Right ventricle myocardium inferior (tissue), 1 donor: ENCODE data around the gene PNRC2. TPM values are rescaled to one million over a fixed set of nuclear protein-coding genes. Genes with fewer than 3 reads are reported as not detected.
"Not testable (repeated sequence)": the region's sequence is repeated elsewhere in the genome, so short reads cannot be mapped to it uniquely, and the experiment has no call there.

ENCODE experiments used
- ATAC-seq: fragments of 200-7000 bp; cut with Tn5 transposase; one replicate; pipeline ENCODE4 v1.9.1; 2020; ENCODE audit warnings: mild to moderate bottlenecking, moderate library complexity
- DNase-seq: peaks from one replicate; pipeline ENCODE4 v3.0.0; 2021; ENCODE audit errors: missing footprints
- intact Hi-C: fragments of 100-400 bp; cut with DNase I; formaldehyde crosslinking; loops from one replicate; pipeline ENCODE4 v1.11.0; 2022
- total RNA-seq: library from RNA; stranded (reverse); fragmentation: NEBNext Ultra II Directional; extraction: Animal tissue kit (Norgen Biotek cat#: 25700); gene quantifications from one replicate; pipeline ENCODE4 v1.2.1, GENCODE V29; 2021
- donor health status: DM: no; HTN: yes; CAD: no; lungs with severe emphysema.

Gene PNRC2
- total RNA-seq, 1 donor from 2014 or later, result 85.8 TPM

DNA sequence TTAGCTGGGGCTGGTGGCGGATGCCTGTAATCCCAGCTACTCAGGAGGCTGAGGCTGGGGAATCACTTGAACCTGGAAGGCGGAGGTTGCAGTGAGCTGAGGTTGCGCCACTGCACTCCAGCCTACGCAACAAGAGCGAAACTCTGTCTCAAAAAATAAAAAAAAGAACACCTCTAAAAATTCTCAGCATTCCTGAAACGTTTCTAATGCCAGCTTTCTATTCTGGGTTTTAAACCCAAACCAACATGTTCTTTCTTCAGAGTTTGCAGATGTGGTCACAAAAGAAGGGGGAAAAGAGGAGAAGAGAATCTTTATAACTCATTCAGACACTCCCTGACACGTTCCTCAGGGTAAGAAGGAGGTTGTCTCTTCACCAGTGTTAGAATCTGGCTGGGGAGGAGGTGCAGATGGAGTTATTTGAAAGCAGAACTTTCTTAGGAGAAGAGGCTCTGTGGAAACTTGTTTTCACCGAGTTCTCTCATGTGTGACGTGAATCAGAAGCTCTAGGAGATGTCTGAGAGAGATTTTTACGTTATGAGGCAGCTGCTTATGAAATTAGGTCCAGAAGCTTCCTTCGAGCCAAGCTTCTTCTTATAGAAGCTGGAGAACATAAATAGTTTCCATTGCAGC, 28.7 kb upstream of the PNRC2 start:
- no peak for DNase-seq
- intact Hi-C loops, result no loop called here
- ATAC-seq, result no peak

DNA sequence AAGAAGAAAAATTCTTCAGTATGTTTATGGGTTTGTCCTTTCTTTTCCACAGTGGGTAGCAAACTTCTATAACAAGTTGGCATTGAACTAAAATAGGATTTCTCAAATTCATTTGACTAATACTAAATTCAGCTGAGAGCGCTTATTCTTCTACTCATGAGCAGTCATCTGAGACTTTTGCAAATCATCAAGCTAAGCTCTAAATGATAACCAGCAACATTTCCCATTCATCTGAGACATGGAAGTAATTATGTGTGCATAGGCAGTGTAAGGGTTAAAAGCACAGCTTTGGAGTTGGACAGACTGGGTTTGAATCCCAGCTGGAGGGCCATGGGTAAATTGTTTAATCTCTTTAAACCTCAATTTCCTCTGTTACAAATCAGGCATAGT, 28.1 kb upstream of the PNRC2 start:
- ATAC-seq (no peak), DNase-seq (no peak)
- intact Hi-C loops, result no loop called here

DNA sequence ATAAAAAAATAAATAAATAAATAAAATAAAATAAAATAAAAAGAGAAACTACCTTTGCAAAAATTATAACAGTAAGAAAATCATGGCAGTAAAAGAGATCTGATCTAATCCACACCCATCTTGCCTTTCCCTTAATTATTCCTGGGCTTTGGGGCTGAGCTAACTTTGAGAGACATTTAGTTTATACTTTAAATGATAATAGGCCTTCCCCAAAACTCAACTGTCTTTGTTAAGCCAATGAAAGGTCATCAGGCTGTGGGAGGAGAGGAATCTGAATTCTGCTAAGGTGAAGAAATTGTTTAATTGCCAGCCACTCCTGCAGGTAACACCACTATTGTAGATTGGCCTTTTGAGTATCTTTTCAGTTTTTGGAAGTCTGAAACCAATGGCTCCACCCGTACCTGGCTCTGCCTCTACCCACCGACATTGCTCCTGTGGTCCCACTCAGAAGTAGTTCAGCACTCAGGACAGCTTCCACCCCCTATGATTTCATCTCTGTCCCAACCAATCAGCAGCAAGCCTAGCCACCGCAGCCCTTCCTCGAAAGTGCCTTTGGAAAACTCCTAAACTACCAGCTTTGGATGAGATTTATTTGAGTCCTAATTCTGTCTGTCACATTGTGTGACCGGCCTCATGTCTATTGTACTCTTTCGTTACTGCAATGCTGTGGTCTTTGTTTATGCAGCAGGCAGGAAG, 23.0 kb upstream of the PNRC2 start:
- ATAC-seq (no peak), DNase-seq (no peak)
- intact Hi-C loops, result no loop called here

- ATAC-seq (no peak), DNase-seq (no peak)
- intact Hi-C loops, result no loop called here
Observed at GRCh38 chr1:23947366-23947765, 12.3 kb upstream of the PNRC2 start.

- ATAC-seq (no peak), DNase-seq (no peak)
- intact Hi-C loops, result no loop called here
Observed at GRCh38 chr1:23953020-23953419, 6.6 kb upstream of the PNRC2 start.

- intact Hi-C loops, result loop anchor here (5.0 kb wide), 1 partner anchor 155 kb away; the partner anchor contains the start of gene MYOM3
- ATAC-seq, result no peak
- DNase-seq, result no peak
Observed at GRCh38 chr1:23957096-23957495, 2.5 kb upstream of the PNRC2 start.

DNA sequence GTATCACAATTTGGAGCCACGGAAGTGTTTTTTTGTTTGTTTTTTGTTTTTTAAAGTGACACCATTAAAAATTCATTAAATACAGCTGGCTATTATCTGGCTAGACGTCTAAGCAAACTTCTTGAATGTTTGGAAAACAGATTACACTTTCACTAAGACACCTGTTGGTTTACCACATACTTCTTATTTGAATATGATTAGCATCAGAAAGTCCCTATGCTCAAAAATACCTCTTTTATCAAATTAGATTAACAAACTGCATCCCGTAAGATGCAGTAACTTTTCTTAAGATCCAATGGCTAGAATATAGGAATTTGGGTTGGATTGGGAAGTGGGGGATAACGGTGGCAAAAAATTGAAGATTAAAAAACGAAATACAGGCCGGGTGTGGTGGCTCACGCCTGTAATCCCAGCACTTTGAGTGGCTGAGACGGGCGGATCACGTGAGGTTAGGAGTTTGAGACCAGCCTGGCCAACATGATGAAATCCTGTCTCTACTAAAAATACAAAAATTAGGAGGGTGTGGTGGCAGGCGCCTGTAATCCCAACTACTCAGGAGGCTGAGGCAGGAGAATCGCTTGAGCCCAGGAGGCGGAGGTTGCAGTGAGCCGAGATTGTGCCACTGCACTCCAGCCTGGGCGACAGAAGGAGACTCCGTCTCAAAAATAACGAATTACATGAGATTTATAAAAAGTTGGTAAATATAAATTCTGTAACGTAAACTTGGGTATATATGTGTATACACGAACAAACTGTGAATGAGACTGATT, 1.4 kb upstream of the PNRC2 start:
- intact Hi-C loops, result loop anchor here (2.0 to 5.0 kb wide), 2 partner anchors 65 to 154 kb away; partner anchors contain the start of gene MYOM3
- not testable (repeated sequence) for DNase-seq, ATAC-seq

DNA sequence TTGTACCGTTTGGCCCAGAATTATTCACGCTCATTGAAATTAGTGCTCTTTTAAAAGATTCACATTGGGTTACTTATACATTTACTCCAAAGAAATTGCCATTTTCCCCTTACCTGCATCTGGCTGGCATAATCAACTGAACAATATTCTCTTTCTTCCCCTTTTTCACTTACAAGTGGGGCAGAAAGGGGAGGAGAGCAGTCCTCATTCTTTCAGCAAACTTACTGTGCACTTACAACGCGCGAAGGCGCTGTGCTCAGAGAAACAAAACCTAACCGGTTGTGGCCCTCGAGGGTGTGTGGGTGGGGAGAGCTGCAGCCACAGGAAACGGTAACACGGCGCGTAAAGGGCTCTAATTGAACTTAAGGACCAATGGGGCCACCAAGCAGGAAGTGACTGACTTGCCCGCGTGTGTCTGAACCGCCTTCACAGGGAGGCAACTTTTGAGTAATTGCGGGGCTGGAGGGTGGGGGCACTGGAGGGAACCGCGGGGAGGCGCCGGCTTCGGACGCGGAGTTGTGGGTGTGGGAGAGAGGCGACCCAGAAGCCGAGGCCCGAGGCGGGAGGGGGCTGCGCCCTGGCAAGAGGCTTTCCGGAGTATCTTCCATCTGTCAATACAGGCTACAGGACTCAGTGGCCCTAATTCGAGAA, 693 bp upstream of the PNRC2 start:
- ATAC-seq (peak; percentile 79), DNase-seq (peak; percentile 91)
- intact Hi-C loops, result loop anchor here (1.0 to 5.0 kb wide), 3 partner anchors 39 to 153 kb away; partner anchors contain the start of gene MYOM3

DNA sequence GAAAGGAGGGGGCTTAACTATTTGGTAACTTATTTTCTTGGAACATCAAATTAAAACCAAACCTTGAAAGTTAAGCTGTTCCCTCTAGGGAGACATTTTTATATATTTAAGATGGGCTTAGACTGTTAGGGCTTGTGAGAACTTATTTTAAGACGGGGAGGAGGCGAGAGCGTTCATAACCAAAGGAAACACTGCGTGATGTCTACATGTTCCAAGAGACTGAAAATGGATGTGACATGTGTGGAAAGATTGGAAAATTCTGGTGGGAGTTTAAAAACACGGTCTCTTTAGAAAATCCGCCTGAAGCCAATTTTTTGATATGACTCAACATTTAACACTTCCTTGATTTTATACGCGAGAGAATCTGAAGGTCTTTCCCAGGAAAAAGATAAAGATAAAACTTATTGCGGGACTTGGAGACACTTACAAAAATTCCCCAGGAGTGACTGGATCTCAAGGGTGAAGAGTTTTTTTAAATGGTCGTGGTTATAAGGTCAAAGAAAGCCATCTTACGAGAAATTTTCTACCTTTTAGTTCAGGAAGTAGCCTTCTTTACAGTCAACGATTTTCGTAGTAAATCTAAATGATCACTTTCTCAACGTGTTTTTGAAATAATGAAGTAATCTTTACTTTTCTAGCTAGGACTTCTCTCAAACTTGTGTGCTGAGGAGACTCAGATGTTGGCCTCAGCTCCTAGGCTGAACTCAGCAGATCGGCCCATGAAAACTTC, 828 bp downstream of the PNRC2 start:
- intact Hi-C loops, result no loop called here
- DNase-seq, result no peak
- ATAC-seq, result no peak

GRCh38 chr1:23963617-23964234, 4.1 kb downstream of the PNRC2 start:
- DNase-seq (no peak), ATAC-seq (no peak)
- intact Hi-C loops, result no loop called here

- no peak for ATAC-seq
- DNase-seq, result no peak
- intact Hi-C loops, result no loop called here
Observed at GRCh38 chr1:23964235-23964668, 4.6 kb downstream of the PNRC2 start.

GRCh38 chr1:23964790-23965740, 5.4 kb downstream of the PNRC2 start:
- no peak for DNase-seq
- no peak for ATAC-seq
- intact Hi-C loops, result no loop called here

- intact Hi-C loops, result no loop called here
- ATAC-seq (no peak), DNase-seq (no peak)
Observed at GRCh38 chr1:23966973-23967493, 7.4 kb downstream of the PNRC2 start.

GRCh38 chr1:23967871-23968270, 8.2 kb downstream of the PNRC2 start:
- intact Hi-C loops, result no loop called here

GRCh38 chr1:23977187-23977853, 17.7 kb downstream of the PNRC2 start:
- DNase-seq (no peak), ATAC-seq (no peak)
- intact Hi-C loops, result no loop called here

More at GRCh38 chr1:23967871-23968270, 8.2 kb downstream of the PNRC2 start:
- no peak for DNase-seq
- no peak for ATAC-seq

DNA sequence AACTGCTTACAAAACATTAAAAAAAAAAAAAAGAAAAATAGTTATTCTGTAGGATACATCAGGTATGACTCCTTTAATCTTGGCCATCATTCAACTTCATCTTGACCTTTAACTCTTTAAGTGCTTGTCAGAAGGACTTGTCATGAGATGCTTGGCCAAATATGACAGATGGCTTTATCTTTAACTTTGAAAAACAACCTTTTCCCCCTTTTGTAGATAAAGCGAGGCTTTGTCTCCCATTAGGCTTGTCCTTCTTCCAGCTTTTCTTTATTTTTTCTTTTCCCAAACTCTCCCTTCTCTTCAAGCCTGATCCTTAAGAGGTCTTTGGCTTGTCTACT, 18.2 kb downstream of the PNRC2 start:
- ATAC-seq, result no peak
- intact Hi-C loops, result loop anchor here (2.0 kb wide), 1 partner anchor 51 kb away; no protein-coding TSS in a partner anchor
- no peak for DNase-seq
